Neural progenitor cell (in vitro differentiated cells): ENCODE data around the gene PCDH1. TPM values are rescaled to one million over a fixed set of nuclear protein-coding genes. Genes with fewer than 3 reads are reported as not detected.
A peak's percentile ranks its signal among the peaks of the same experiment; 100 is the strongest.

Experiments
- DNase-seq: peaks from one replicate; pipeline ENCODE4 v3.0.0-alpha.2; 2016; ENCODE audit warnings: low spot score
- H2AFZ ChIP-seq: fragments of 200-600 bp; sonication (generic); replicated peaks from 2 replicates; pipeline ENCODE4 v1.6.1; 2016; ENCODE audit warnings: antibody characterized with exemption
- H3F3A ChIP-seq: fragments of 200-600 bp; sonication (generic); 2 replicates; pipeline ENCODE4 v1.6.1; 2016; ENCODE audit warnings: antibody characterized with exemption, low read depth
- H3K27ac ChIP-seq: fragments of 200-600 bp; sonication (generic); 2 replicates; pipeline ENCODE4 v1.5.1; 2016; ENCODE audit warnings: mild to moderate bottlenecking
- H3K27me3 ChIP-seq: fragments of 200-600 bp; sonication (generic); 2 replicates; pipeline ENCODE4 v1.6.1; 2016; ENCODE audit warnings: mild to moderate bottlenecking, moderate library complexity
- H3K36me3 ChIP-seq: fragments of 200-600 bp; sonication (generic); 2 replicates; pipeline ENCODE4 v1.5.1; 2016
- H3K4me1 ChIP-seq: fragments of 200-600 bp; sonication (generic); 2 replicates; pipeline ENCODE4 v1.6.1; 2016; ENCODE audit warnings: mixed run types
- H3K4me2 ChIP-seq: fragments of 200-600 bp; sonication (generic); 2 replicates; pipeline ENCODE4 v1.6.1; 2016
- H3K4me3 ChIP-seq: fragments of 200-600 bp; sonication (generic); 2 replicates; pipeline ENCODE4 v1.5.1; 2016
- H3K79me2 ChIP-seq: fragments of 200-600 bp; sonication (generic); 2 replicates; pipeline ENCODE4 v1.6.1; 2016; ENCODE audit warnings: low read depth
- H3K9ac ChIP-seq: fragments of 200-600 bp; sonication (generic); 2 replicates; pipeline ENCODE4 v1.6.1; 2016
- H3K9me3 ChIP-seq: fragments of 200-600 bp; sonication (generic); 2 replicates; pipeline ENCODE4 v1.5.1; 2016; ENCODE audit warnings: low read depth
- H4K20me1 ChIP-seq: fragments of 200-600 bp; sonication (generic); 2 replicates; pipeline ENCODE4 v1.6.1; 2016; ENCODE audit warnings: low read depth
- H3K27ac Mint-ChIP-seq: 3 replicates; pipeline ENCODE4 v1.8.0; 2021; ENCODE audit warnings: mixed read lengths
- H3K27me3 Mint-ChIP-seq: 2 replicates; pipeline ENCODE4 v1.8.0; 2022; ENCODE audit warnings: low read depth, mild to moderate bottlenecking, inconsistent platforms, moderate library complexity, mixed read lengths; ENCODE audit not compliant: insufficient read depth
- H3K36me3 Mint-ChIP-seq: 3 replicates; pipeline ENCODE4 v1.8.0; 2021; ENCODE audit warnings: mixed read lengths
- H3K4me1 Mint-ChIP-seq: 3 replicates; pipeline ENCODE4 v1.8.0; 2021; ENCODE audit warnings: mixed read lengths
- H3K4me3 Mint-ChIP-seq: 3 replicates; pipeline ENCODE4 v1.8.0; 2021; ENCODE audit warnings: mild to moderate bottlenecking, moderate library complexity, mixed read lengths
- H3K9me3 Mint-ChIP-seq: 3 replicates; pipeline ENCODE4 v1.8.0; 2020; ENCODE audit warnings: mixed read lengths
- EZH2 ChIP-seq: fragments of 200-600 bp; sonication (generic); IDR thresholded peaks from 2 replicates; pipeline ENCODE4 v1.6.1; 2017; ENCODE audit warnings: antibody characterized with exemption, mild to moderate bottlenecking, moderate library complexity
- EZH2phosphoT487 ChIP-seq: fragments of 200-600 bp; sonication (generic); IDR thresholded peaks from 2 replicates; pipeline ENCODE4 v1.6.1; 2017; ENCODE audit warnings: antibody characterized with exemption
- total RNA-seq: library from RNA; depleted of rRNA; stranded (reverse); fragments of >200 nt; gene quantifications from 2 replicates; pipeline ENCODE4 v1.2.3, GENCODE V29; 2015; ENCODE audit warnings: low replicate concordance
- TF ChIP-seq, protein P1 (sequence below): fragments of 200-600 bp; sonication (generic); IDR thresholded peaks from 2 replicates; pipeline ENCODE4 v1.5.1; 2017; ENCODE audit warnings: antibody characterized with exemption, mild to moderate bottlenecking

PCDH1 gene
- total RNA-seq, 1 donor from 2014 or later, result 24.8 TPM

DNA sequence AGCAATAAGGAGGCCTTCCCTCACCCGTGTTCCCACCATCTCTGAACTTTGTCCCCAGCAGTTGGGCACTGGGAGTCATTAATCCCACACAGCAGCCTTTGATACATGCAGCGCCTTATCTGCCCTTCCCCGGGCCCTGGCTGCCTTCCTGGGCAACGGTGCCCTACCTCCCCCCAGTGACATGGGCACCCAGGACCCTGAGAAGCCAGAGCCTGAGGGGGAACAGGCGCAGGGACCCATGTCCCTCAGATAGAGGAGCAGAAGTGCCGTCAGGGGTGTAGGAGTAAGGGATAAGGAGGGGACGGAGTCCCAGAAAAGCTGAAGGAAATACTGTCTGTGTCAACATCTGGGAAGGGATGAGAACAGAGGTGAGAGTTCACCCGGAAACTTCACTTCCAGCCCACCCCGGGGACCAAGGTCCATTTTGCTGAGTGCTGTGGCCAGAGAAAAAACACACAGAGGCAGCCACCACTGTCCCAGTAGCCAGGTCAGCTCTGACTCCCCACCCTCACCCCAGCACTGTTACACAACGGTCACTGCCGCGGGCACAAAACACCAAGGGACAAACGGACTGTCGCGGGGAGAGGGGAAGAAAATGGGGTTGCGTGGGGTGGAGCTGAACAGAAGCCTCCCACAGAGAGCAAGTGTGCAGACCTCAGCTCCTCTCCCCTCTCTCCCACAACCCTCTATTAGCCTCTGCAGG is 3.8 kb downstream of the PCDH1 start:
- Histone ChIP-seq H3K27ac (peak overlapping the region; percentile 84), H4K20me1 (peaks cover 24% of the 10 kb centered on the region), H3K9ac (no peak overlapping the region), H3K9me3 (no peaks in the 10 kb centered on the region), H3K4me3 (peak overlapping the region; percentile 97), H3K27me3 (no peaks in the 10 kb centered on the region), H3K4me1 (peaks cover 52% of the 10 kb centered on the region), H3F3A (peaks cover 76% of the 10 kb centered on the region), H3K79me2 (peaks cover 78% of the 10 kb centered on the region), H3K4me2 (peak overlapping the region; percentile 94), H3K36me3 (no peaks in the 10 kb centered on the region), H2AFZ (no peak overlapping the region)
- no peaks in the 10 kb centered on the region for H3K36me3 Mint-ChIP-seq
- H3K27me3 Mint-ChIP-seq, result peaks cover 24% of the 10 kb centered on the region
- H3K9me3 Mint-ChIP-seq, result no peaks in the 10 kb centered on the region
- H3K27ac Mint-ChIP-seq, result peak overlapping the region; percentile 40
- H3K4me3 Mint-ChIP-seq, result peak overlapping the region; percentile 40
- peaks cover 54% of the 10 kb centered on the region for H3K4me1 Mint-ChIP-seq
- DNase-seq, result peak; percentile 36
- TF ChIP-seq, protein P1, sequence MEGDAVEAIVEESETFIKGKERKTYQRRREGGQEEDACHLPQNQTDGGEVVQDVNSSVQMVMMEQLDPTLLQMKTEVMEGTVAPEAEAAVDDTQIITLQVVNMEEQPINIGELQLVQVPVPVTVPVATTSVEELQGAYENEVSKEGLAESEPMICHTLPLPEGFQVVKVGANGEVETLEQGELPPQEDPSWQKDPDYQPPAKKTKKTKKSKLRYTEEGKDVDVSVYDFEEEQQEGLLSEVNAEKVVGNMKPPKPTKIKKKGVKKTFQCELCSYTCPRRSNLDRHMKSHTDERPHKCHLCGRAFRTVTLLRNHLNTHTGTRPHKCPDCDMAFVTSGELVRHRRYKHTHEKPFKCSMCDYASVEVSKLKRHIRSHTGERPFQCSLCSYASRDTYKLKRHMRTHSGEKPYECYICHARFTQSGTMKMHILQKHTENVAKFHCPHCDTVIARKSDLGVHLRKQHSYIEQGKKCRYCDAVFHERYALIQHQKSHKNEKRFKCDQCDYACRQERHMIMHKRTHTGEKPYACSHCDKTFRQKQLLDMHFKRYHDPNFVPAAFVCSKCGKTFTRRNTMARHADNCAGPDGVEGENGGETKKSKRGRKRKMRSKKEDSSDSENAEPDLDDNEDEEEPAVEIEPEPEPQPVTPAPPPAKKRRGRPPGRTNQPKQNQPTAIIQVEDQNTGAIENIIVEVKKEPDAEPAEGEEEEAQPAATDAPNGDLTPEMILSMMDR, result no peak
- no peak for TF ChIP-seq EZH2
- no peak for TF ChIP-seq EZH2phosphoT487

DNA sequence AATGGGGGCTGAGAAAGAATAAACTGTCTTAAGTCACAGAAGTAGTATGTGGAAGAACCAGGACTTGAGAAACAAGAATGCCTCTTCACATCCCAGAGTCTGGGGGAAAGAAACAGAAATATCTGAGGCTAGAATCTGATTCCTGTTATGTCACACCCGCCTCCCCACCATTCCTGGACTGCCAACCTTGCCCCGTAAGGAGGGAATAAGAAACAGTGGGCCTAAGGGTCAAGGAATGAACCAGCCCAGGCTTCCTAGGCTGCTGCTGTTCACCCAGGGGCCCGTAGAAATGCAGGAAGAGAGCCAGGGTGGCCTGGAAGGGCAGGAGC is 4.3 kb downstream of the PCDH1 start:
- no peaks in the 10 kb centered on the region for H3K36me3 ChIP-seq
- H3K9me3 Mint-ChIP-seq, result no peaks in the 10 kb centered on the region
- DNase-seq, result no peak
- H3K4me1 ChIP-seq, result peaks cover 51% of the 10 kb centered on the region
- peak overlapping the region; percentile 94 for H3K4me2 ChIP-seq
- peaks cover 72% of the 10 kb centered on the region for H3F3A ChIP-seq
- no peak overlapping the region for H3K9ac ChIP-seq
- no peaks in the 10 kb centered on the region for H3K27me3 ChIP-seq
- no peak overlapping the region for H3K4me3 Mint-ChIP-seq
- H3K9me3 ChIP-seq, result no peaks in the 10 kb centered on the region
- H3K4me3 ChIP-seq, result peak overlapping the region; percentile 97
- H2AFZ ChIP-seq, result no peak overlapping the region
- peaks cover 22% of the 10 kb centered on the region for H3K27me3 Mint-ChIP-seq
- peak overlapping the region; percentile 38 for H3K27ac Mint-ChIP-seq
- TF ChIP-seq, protein P1, result no peak
- no peak for TF ChIP-seq EZH2
- TF ChIP-seq EZH2phosphoT487, result no peak
- H3K4me1 Mint-ChIP-seq, result peaks cover 49% of the 10 kb centered on the region
- peaks cover 83% of the 10 kb centered on the region for H3K79me2 ChIP-seq
- H3K27ac ChIP-seq, result peak overlapping the region; percentile 84
- no peaks in the 10 kb centered on the region for H3K36me3 Mint-ChIP-seq
- peaks cover 24% of the 10 kb centered on the region for H4K20me1 ChIP-seq

DNA sequence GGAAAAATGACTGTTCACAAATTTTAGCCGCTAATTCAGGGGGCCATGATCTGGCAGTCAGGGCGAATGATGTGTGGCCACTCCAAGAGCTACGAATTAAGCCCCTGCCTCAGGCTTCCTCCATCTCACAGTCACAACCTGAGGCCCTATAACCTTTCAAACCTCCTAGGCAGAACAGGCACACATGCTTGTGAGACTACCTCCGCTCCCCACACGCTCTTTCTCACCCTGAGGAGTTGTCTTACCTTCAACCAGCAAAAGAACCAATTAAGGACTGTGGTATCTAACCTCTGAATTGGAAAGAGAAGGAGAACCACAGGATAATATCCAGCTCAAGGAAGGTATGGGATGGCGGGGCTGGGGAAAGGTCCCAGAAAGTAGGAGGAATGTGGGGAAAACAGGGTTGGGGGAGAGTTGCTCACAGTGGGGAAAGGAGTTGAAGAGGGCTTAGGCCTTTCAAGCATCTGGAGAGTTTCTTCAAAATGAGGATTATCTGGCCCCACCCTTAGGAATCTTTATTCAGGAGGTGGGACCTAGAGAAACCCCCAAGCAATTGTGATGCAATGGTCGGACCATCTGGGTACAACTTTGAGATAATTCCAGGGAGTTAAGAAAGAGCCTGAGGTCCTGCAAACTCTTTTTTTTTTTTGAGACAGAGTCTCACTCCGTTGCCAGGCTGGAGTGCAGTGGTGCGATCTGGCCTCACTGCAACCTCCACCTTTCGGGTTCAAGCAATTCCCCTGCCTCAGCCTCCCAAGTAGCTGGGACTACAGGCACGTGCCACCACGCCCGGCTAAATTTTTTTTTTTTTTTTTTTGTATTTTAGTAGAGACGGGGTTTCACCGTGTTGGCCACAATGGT is 5.5 kb downstream of the PCDH1 start:
- peak overlapping the region; percentile 99 for H3K27ac ChIP-seq
- peak overlapping the region; percentile 11 for H3K4me3 Mint-ChIP-seq
- H3K36me3 Mint-ChIP-seq, result no peaks in the 10 kb centered on the region

More for the DNA sequence above, 5.5 kb downstream of the PCDH1 start:
- H3K4me3 ChIP-seq, result peak overlapping the region; percentile 40
- H3K79me2 ChIP-seq, result peaks cover 91% of the 10 kb centered on the region
- peak overlapping the region; percentile 77 for H3K4me2 ChIP-seq
- H3K36me3 ChIP-seq, result no peaks in the 10 kb centered on the region
- peak; percentile 89 for DNase-seq
- peaks cover 23% of the 10 kb centered on the region for H4K20me1 ChIP-seq
- Mint-ChIP-seq H3K27ac (peak overlapping the region; percentile 4), H3K27me3 (peaks cover 21% of the 10 kb centered on the region), H3K9me3 (no peaks in the 10 kb centered on the region), H3K4me1 (peaks cover 47% of the 10 kb centered on the region)
- H3K9ac ChIP-seq, result no peak overlapping the region
- peaks cover 62% of the 10 kb centered on the region for H3F3A ChIP-seq
- H3K27me3 ChIP-seq, result no peaks in the 10 kb centered on the region
- no peaks in the 10 kb centered on the region for H3K9me3 ChIP-seq
- H2AFZ ChIP-seq, result no peak overlapping the region
- peaks cover 51% of the 10 kb centered on the region for H3K4me1 ChIP-seq
- TF ChIP-seq, protein P1, result no peak
- TF ChIP-seq EZH2 (no peak), EZH2phosphoT487 (no peak)
